Common myeloid progenitor, CD34-positive (primary cell): ENCODE data around the gene PYDC1.
A peak's percentile ranks its signal among the peaks of the same experiment; 100 is the strongest.

Source experiments
- CTCF ChIA-PET: fragments of 350-600 bp; sonication (Branson Sonifier 250); formaldehyde crosslinking; loops from one replicate; lab custom pipeline; 2021; ENCODE audit warnings: antibody characterized with exemption; lab: Charles Lee
- POLR2A ChIA-PET: fragments of 350-600 bp; sonication (Branson Sonifier 250); formaldehyde crosslinking; loops from one replicate; lab custom pipeline; 2021; ENCODE audit warnings: antibody characterized with exemption; lab: Charles Lee
- DNase-seq, 3 donors: peaks; one replicate each; pipeline versions ENCODE4 v3.0.0 to v3.0.0-alpha.2; 2013
- H3K27ac ChIP-seq, 2 experiments: 1 replicate in 1 of 2; 2 replicates in 1 of 2; pipeline ENCODE4 v1.7.0; 2013; ENCODE audit warnings: inconsistent platforms in 2 of 2, low read length in 2 of 2, mild to moderate bottlenecking in 2 of 2, low read depth in 1 of 2, moderate library complexity in 1 of 2; ENCODE audit not compliant: severe bottlenecking in 2 of 2, insufficient read depth in 1 of 2, poor library complexity in 1 of 2
- H3K27me3 ChIP-seq, 5 experiments: replicated peaks in 2 of 5; 1 replicate in 3 of 5; 2 replicates in 2 of 5; pipeline versions ENCODE4 v1.6.1 to v1.7.0; 2013; ENCODE audit warnings: low read length in 4 of 5, mild to moderate bottlenecking in 2 of 5, moderate library complexity in 2 of 5, inconsistent platforms in 1 of 5; ENCODE audit not compliant: insufficient read depth in 5 of 5, control insufficient read depth in 4 of 5
- H3K36me3 ChIP-seq, 4 experiments: 1 replicate in 2 of 4; 2 replicates in 2 of 4; pipeline versions ENCODE4 v1.6.1 to v1.7.0; 2013; ENCODE audit warnings: low read length in 3 of 4, control low read depth in 1 of 4, mild to moderate bottlenecking in 1 of 4; ENCODE audit not compliant: control insufficient read depth in 4 of 4, insufficient read depth in 4 of 4
- H3K4me1 ChIP-seq, 4 experiments: 1 replicate in 3 of 4; 2 replicates in 1 of 4; pipeline versions ENCODE4 v1.6.1 to v1.7.1; 2013; ENCODE audit warnings: low read length in 3 of 4, mild to moderate bottlenecking in 3 of 4, control low read depth in 1 of 4, inconsistent platforms in 1 of 4, moderate library complexity in 1 of 4; ENCODE audit not compliant: control insufficient read depth in 4 of 4, insufficient read depth in 4 of 4; ENCODE audit errors: control extremely low read depth in 1 of 4
- H3K4me3 ChIP-seq, 7 experiments: 1 replicate in 4 of 7; 2 replicates in 3 of 7; pipeline versions ENCODE4 v1.5.1 to v1.7.0; 2013; ENCODE audit warnings: mild to moderate bottlenecking in 7 of 7, low read length in 6 of 7, moderate library complexity in 6 of 7, inconsistent platforms in 2 of 7, low read depth in 2 of 7, control low read depth in 1 of 7; ENCODE audit not compliant: insufficient read depth in 4 of 7, control insufficient read depth in 1 of 7; ENCODE audit errors: extremely low read depth in 1 of 7
- H3K9me3 ChIP-seq, 5 experiments: 1 replicate in 4 of 5; 2 replicates in 1 of 5; pipeline versions ENCODE4 v1.6.1 to v1.7.1; 2013; ENCODE audit warnings: low read length in 4 of 5, mild to moderate bottlenecking in 2 of 5, inconsistent platforms in 1 of 5, low read depth in 1 of 5, moderate library complexity in 1 of 5; ENCODE audit not compliant: control insufficient read depth in 4 of 5, insufficient read depth in 2 of 5; ENCODE audit errors: control extremely low read depth in 1 of 5
- WGBS: methylation state at CpG from one replicate; pipeline ENCODE4 v1.1.5; 2013; ENCODE audit not compliant: insufficient coverage; 5-methylcytosine and 5-hydroxymethylcytosine counted together

Gene PYDC1

DNA sequence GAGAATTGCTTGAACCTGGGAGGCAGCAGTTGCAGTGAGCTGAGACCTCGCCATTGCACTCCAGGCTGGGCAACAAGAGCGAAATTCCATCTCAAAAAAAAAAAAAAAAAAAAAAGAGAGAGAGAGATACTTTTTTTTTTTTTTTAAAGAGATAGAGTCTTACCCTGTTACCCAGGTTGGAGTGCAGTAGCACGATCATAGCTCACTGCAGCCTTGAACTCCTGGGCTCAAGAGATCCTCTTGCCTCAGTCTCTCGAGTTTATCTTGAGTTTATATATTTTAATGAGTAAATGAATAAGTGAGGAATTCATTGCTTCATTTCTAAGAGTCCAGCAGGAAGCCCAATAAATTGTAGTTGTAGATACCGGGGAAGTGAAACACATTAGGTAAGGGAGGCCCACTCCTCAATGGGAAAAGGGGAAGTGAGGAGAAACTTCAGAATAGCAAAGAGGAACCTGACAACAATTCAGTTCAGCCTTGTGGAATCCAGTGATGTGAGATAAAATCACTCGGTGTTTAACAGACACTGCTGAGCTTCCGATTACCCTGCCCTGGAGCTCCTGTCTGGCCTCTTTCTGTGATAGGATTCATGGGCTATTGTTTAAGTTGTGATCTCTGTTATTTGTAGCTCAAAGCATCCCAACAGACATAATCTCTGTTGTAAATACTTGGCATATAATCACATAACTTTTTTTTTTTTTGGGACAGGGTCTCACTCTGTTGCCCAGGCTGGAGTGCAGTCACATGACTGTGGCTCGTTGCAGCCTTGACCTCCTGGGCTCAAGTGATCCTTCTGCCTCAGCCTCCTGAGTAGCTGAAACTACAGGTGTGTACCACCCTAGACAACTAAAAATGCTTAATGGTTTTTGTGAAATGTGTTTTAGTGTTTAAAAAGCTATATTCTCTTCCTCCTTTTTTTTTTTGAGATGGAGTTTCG lies 27.1 kb upstream of the PYDC1 start:
- Histone ChIP-seq H3K27ac (peak overlapping the region in 1 of 2 experiments; percentile 26), H3K9me3 (no peaks in the 10 kb centered on the region), H3K4me3 (peak overlapping the region in 1 of 7 experiments; percentile 13), H3K4me1 (peaks cover 5 to 17% (median 9%) of the 10 kb centered on the region in 4 experiments), H3K36me3 (no peaks in the 10 kb centered on the region), H3K27me3 (no peaks in the 10 kb centered on the region)
- DNase-seq, result peak; percentile 75 to 90 (median 86)
- ChIA-PET CTCF (interaction anchor here (0.6 to 1.7 kb wide), 13 partner anchors 9 to 239 kb away, joined by 3 to 9 read pairs (median 4); partner anchors contain the start of gene ITGAM), POLR2A (interaction anchor here (0.6 to 1.0 kb wide), 2 partner anchors 15 to 20 kb away, joined by 3 to 6 read pairs; no protein-coding TSS in a partner anchor)
- 40% methylated on average over 2 of the region's 9 CpGs for WGBS

DNA sequence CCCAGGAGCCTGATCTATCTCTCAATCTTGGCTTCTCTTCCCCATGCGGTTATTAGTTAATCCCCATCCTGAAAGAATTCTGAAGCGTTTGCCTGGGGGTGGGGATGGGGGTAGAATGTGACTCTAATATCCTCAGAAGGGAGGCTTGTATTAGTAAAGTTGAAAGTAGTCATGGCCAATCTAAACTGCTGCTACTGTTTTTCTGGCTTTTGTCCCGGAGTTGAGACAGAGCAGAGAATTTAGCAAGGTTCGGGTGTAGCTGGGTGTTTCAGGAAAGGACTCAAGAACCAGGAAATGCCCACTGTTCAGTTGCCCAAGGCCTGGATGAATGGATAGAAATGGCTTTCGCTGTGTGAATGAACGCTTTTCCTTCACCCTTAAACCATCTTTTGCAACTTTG lies 25.3 kb upstream of the PYDC1 start:
- H3K9me3 ChIP-seq, result no peaks in the 10 kb centered on the region
- 78% methylated on average over 6 of the region's 6 CpGs for WGBS
- DNase-seq, result no peak
- no peaks in the 10 kb centered on the region for H3K36me3 ChIP-seq
- H3K27me3 ChIP-seq, result no peaks in the 10 kb centered on the region
- H3K4me1 ChIP-seq, result peaks cover 5 to 17% (median 9%) of the 10 kb centered on the region in 4 experiments
- CTCF ChIA-PET, result no interaction called here
- no peak overlapping the region for H3K4me3 ChIP-seq
- POLR2A ChIA-PET, result no interaction called here
- H3K27ac ChIP-seq, result no peak overlapping the region

DNA sequence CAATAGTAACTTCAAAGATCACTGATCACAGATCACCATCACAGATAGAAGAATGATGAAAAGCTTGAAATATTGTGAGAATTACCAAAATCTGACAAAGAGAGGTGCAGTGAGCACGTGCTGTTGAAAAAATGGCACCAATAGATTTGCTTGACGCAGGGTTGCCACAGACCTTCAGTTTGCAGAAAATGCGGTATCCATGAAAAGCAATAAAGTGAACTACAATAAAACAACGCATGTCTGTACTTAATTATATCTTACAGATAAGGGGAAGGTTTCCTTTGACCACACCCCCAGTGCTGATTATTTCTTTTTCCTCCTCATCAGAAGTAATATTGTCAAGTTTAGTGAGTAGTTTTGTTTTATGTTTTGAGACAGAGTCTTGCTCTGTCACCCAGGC lies 21.1 kb upstream of the PYDC1 start:
- Histone ChIP-seq H3K4me3 (no peak overlapping the region), H3K36me3 (no peaks in the 10 kb centered on the region), H3K27me3 (no peaks in the 10 kb centered on the region), H3K9me3 (peaks cover 0 to 9% (median 7%) of the 10 kb centered on the region in 5 experiments), H3K27ac (no peak overlapping the region), H3K4me1 (peaks cover 0 to 6% (median 0%) of the 10 kb centered on the region in 4 experiments)
- WGBS, result 100% methylated on average over 2 of the region's 4 CpGs
- ChIA-PET POLR2A (no interaction called here), CTCF (no interaction called here)
- DNase-seq, result no peak

GRCh38 chr16:31229501-31229900 lies 12.6 kb upstream of the PYDC1 start:
- peak in 2 of 3 donors; percentile 68 to 71 for DNase-seq
- H3K27me3 ChIP-seq, result no peaks in the 10 kb centered on the region
- ChIA-PET CTCF (interaction anchor here (1.3 to 1.5 kb wide), 2 partner anchors 13 to 27 kb away, joined by 5 to 6 read pairs; partner anchors contain the start of genes PYCARD and PYDC1), POLR2A (no interaction called here)
- 43% methylated on average over 9 of the region's 10 CpGs for WGBS
- H3K4me3 ChIP-seq, result no peak overlapping the region
- H3K27ac ChIP-seq, result peak overlapping the region in 1 of 2 experiments; percentile 58
- peaks cover 0 to 3% (median 1%) of the 10 kb centered on the region in 5 experiments for H3K9me3 ChIP-seq
- H3K36me3 ChIP-seq, result no peaks in the 10 kb centered on the region
- peaks cover 0 to 6% (median 5%) of the 10 kb centered on the region in 4 experiments for H3K4me1 ChIP-seq

GRCh38 chr16:31228206-31228605 lies 11.3 kb upstream of the PYDC1 start:
- peaks cover 0 to 6% (median 5%) of the 10 kb centered on the region in 4 experiments for H3K4me1 ChIP-seq
- no peaks in the 10 kb centered on the region for H3K27me3 ChIP-seq
- 100% methylated on average over 3 of the region's 4 CpGs for WGBS
- POLR2A ChIA-PET, result no interaction called here
- DNase-seq, result no peak
- no peaks in the 10 kb centered on the region for H3K36me3 ChIP-seq
- H3K27ac ChIP-seq, result no peak overlapping the region
- CTCF ChIA-PET, result interaction anchor here (1.4 to 2.2 kb wide), 3 partner anchors 8 to 31 kb away, joined by 3 to 12 read pairs (median 4); partner anchors contain the start of gene PYDC1
- no peaks in the 10 kb centered on the region for H3K9me3 ChIP-seq
- no peak overlapping the region for H3K4me3 ChIP-seq

DNA sequence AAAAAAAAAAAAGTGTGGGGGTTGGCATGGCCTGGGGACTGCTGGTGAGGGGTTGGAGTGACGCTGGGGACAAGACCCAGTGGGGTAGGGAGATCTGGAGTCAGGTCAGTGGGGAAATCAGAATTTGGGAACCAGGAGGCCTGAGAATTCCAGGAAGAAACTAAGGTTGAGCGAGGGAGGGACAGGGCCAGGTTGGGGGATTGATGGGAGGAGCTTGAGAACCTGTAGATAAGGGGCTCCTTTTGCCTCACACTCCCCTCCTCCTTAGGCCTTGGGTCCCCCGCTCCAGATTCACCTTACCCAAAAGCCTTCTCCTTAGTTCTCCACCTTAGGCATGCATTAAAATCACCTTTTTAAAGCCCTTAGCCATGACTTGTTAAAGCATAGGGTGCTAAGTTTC lies 8.3 kb upstream of the PYDC1 start:
- no peak for DNase-seq
- ChIA-PET CTCF (no interaction called here), POLR2A (interaction anchor here (0.6 kb wide), 1 partner anchor 25 kb away, joined by 3 read pairs; no protein-coding TSS in a partner anchor)
- Histone ChIP-seq H3K36me3 (no peaks in the 10 kb centered on the region), H3K27me3 (no peaks in the 10 kb centered on the region), H3K27ac (no peak overlapping the region), H3K4me3 (no peak overlapping the region), H3K9me3 (no peaks in the 10 kb centered on the region), H3K4me1 (peaks cover 0 to 11% (median 7%) of the 10 kb centered on the region in 4 experiments)
- WGBS, result 90% methylated on average over 2 of the region's 3 CpGs
